SK-N-SH (cell line): Measurements from ENCODE around the gene BCR. TPM values are rescaled to one million over a fixed set of nuclear protein-coding genes. Genes with fewer than 3 reads are reported as not detected.

Source experiments
- CTCF ChIA-PET: fragments of 300-600, 350-600 bp; formaldehyde crosslinking; extraction: SDS; loops from one replicate; lab custom pipeline; 2021; lab: Yijun Ruan, JAX
- POLR2A ChIA-PET: fragments of 350-600 bp; sonication (Branson Sonifier 250); formaldehyde crosslinking; extraction: SDS; loops from one replicate; lab custom pipeline; 2020; ENCODE audit warnings: antibody characterized with exemption, inconsistent platforms; lab: Yijun Ruan, JAX
- DNase-seq: peaks from one replicate; pipeline ENCODE4 v3.0.0; 2012
- H2AFZ ChIP-seq: fragments of 200-600 bp; sonication (generic); 2 replicates; pipeline ENCODE4 v1.8.1; 2016; ENCODE audit warnings: antibody characterized with exemption, mild to moderate bottlenecking, low read depth
- H3F3A ChIP-seq: fragments of 200-600 bp; sonication (generic); replicated peaks from 2 replicates; pipeline ENCODE3; 2016; ENCODE audit warnings: antibody characterized with exemption, mild to moderate bottlenecking; ENCODE audit not compliant: insufficient read depth
- H3K27ac ChIP-seq, 2 experiments: fragments of 200-500 bp in 1 of 2; fragments of 200-600 bp in 1 of 2; sonication (Bioruptor generic) in 1 of 2; sonication (generic), shearing (Covaris generic) in 1 of 2; 2 replicates each; pipeline versions ENCODE4 v1.5.1 to v1.6.1; 2014 to 2016; ENCODE audit warnings: low read depth in 2 of 2, inconsistent platforms in 1 of 2, low read length in 1 of 2, mild to moderate bottlenecking in 1 of 2, mixed read lengths in 1 of 2
- H3K27me3 ChIP-seq: fragments of 200-600 bp; sonication (generic), shearing (Covaris generic); 2 replicates; pipeline ENCODE4 v1.6.1; 2016; ENCODE audit warnings: mixed run types; ENCODE audit not compliant: insufficient read depth
- H3K36me3 ChIP-seq, 2 experiments: fragments of 200-500 bp in 1 of 2; fragments of 200-600 bp in 1 of 2; sonication (Bioruptor generic) in 1 of 2; sonication (generic) in 1 of 2; replicated peaks in 1 of 2; 2 replicates each; pipeline versions ENCODE3 to v1.5.1; 2014 to 2016; ENCODE audit warnings: low read length in 1 of 2, mild to moderate bottlenecking in 1 of 2; ENCODE audit not compliant: insufficient read depth in 2 of 2, control insufficient read depth in 1 of 2
- H3K4me1 ChIP-seq, 2 experiments: fragments of 200-500 bp in 1 of 2; fragments of 200-600 bp in 1 of 2; sonication (Bioruptor generic) in 1 of 2; sonication (generic), shearing (Covaris generic) in 1 of 2; 2 replicates each; pipeline versions ENCODE4 v1.5.1 to v1.6.1; 2014 to 2016; ENCODE audit warnings: low read depth in 1 of 2, low read length in 1 of 2, mixed run types in 1 of 2; ENCODE audit not compliant: insufficient read depth in 2 of 2, control insufficient read depth in 1 of 2
- H3K4me2 ChIP-seq: fragments of 200-600 bp; sonication (generic), shearing (Covaris generic); 2 replicates; pipeline ENCODE4 v1.6.1; 2017; ENCODE audit warnings: mixed run types
- H3K4me3 ChIP-seq, 2 experiments: fragments of 200-500 bp in 1 of 2; fragments of 200-600 bp in 1 of 2; sonication (Bioruptor generic) in 1 of 2; sonication (generic), shearing (Covaris generic) in 1 of 2; 2 replicates each; pipeline versions ENCODE4 v1.5.1 to v1.8.1; 2014 to 2016; ENCODE audit warnings: low read depth in 2 of 2, inconsistent platforms in 1 of 2, low read length in 1 of 2, mild to moderate bottlenecking in 1 of 2, mixed read lengths in 1 of 2, moderate library complexity in 1 of 2
- H3K79me2 ChIP-seq: fragments of 200-600 bp; sonication (generic); 2 replicates; pipeline ENCODE4 v1.8.1; 2017; ENCODE audit warnings: mild to moderate bottlenecking; ENCODE audit not compliant: insufficient read depth
- H3K9ac ChIP-seq: fragments of 200-600 bp; sonication (generic); 2 replicates; pipeline ENCODE4 v1.6.1; 2017; ENCODE audit warnings: mixed run types
- H3K9me2 ChIP-seq: fragments of 200-600 bp; sonication (generic); 2 replicates; pipeline ENCODE4 v1.6.1; 2017; ENCODE audit warnings: mixed run types
- H3K9me3 ChIP-seq: fragments of 200-600 bp; sonication (generic); 2 replicates; pipeline ENCODE4 v1.6.1; 2017; ENCODE audit warnings: mixed run types, mild to moderate bottlenecking, moderate library complexity
- H4K20me1 ChIP-seq: fragments of 200-600 bp; sonication (generic); 2 replicates; pipeline ENCODE4 v1.6.1; 2017; ENCODE audit warnings: mild to moderate bottlenecking, mixed run types; ENCODE audit not compliant: insufficient read depth
- EP300 ChIP-seq, 2 experiments: IDR thresholded peaks; 2 replicates each; pipeline versions ENCODE4 v1.4.0 to v1.6.1; 2012; ENCODE audit warnings: borderline replicate concordance in 1 of 2, low read depth in 1 of 2, low read length in 1 of 2
- GABPA ChIP-seq: IDR thresholded peaks from 2 replicates; pipeline ENCODE4 v1.4.0; 2012; ENCODE audit warnings: low read depth, mild to moderate bottlenecking
- JUND ChIP-seq: IDR thresholded peaks from 2 replicates; pipeline ENCODE4 v1.4.0; 2012
- NRF1 ChIP-seq: IDR thresholded peaks from 2 replicates; pipeline ENCODE4 v1.6.1; 2012; ENCODE audit warnings: low read depth, mild to moderate bottlenecking, low read length
- RAD21 ChIP-seq: IDR thresholded peaks from 2 replicates; pipeline ENCODE4 v1.6.1; 2012; ENCODE audit warnings: mild to moderate bottlenecking, low read length
- SIN3A ChIP-seq: IDR thresholded peaks from 2 replicates; pipeline ENCODE4 v1.6.1; 2012; ENCODE audit warnings: low read depth, mild to moderate bottlenecking, low read length, moderate library complexity, borderline replicate concordance
- TAF1 ChIP-seq: IDR thresholded peaks from 2 replicates; pipeline ENCODE4 v1.6.1; 2012; ENCODE audit warnings: low read depth, mild to moderate bottlenecking, low read length, moderate library complexity, borderline replicate concordance
- WGBS: methylation state at CpG from one replicate; pipeline ENCODE4 v1.1.6; 2017; ENCODE audit warnings: low lambda C conversion rate; 5-methylcytosine and 5-hydroxymethylcytosine counted together
- polyA plus RNA-seq, 3 experiments: library from polyadenylated mRNA; depleted of rRNA; stranded (reverse); fragments of >200 nt; gene quantifications; 2 replicates each; pipeline ENCODE4 v1.2.3, GENCODE V29; 2012
- TF ChIP-seq, protein P1 (sequence below): fragments of 150-350 bp; IDR thresholded peaks from 2 replicates; pipeline ENCODE4 v1.6.1; 2016; ENCODE audit warnings: mild to moderate bottlenecking, low read depth, low read length
- TF ChIP-seq, protein P2 (sequence below): IDR thresholded peaks from 2 replicates; pipeline ENCODE4 v1.4.0; 2012; ENCODE audit warnings: low read depth, borderline replicate concordance

The BCR gene
- polyA plus RNA-seq, 1 of the 3 experiments (the other 2 are of a cell fraction): 50.9 TPM

DNA sequence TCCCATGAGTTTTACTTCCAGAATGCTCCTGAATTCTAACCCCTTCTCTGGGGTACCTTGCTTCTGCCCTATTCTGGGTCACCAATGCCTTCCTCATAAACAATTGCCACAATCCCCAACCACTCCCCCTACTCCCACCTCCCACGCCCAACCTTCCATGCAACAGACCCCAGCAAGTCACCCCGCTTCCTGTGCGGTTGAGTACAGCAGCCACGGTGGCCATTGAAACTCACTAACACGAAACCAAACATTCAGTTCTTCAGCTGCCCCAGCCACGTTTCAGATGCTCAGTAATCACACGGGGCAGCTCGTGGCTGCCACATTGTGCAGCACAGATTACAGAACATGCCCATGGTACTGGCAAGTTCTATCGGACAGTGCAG is 3.7 kb upstream of the BCR start:
- DNase-seq: no peak

DNA sequence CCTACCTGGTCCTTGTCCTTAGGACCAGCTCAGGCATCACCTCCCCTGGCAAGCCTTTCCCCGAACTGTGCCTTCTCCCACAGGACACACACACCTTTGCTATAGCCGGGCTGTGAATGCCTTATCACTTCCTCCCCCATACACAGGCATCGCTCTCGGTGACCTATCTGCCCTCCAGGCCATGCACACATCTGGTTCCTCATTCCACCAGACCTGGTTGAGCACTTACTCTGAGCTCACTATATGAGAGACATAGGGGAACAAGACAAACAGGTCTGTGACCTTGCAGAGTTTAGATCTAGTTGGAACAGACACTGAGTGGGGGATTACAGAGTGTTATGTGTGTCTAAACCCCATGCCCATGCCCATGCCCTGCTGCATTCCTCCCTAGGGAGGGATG is 3.1 kb upstream of the BCR start:
- peaks cover 4% of the 10 kb centered on the region for H3F3A ChIP-seq
- no peaks in the 10 kb centered on the region for H3K36me3 ChIP-seq
- peaks cover 9% of the 10 kb centered on the region for H4K20me1 ChIP-seq
- TF ChIP-seq RAD21 (no peak), SIN3A (no peak), EP300 (IDR thresholded peaks at IDR 0.05; ENCODE audit: borderline replicate concordance in 1 of 2, low read depth in 1 of 2, low read length in 1 of 2) (no peak), TAF1 (no peak), JUND (no peak), GABPA (no peak), NRF1 (no peak)
- TF ChIP-seq, protein P1, sequence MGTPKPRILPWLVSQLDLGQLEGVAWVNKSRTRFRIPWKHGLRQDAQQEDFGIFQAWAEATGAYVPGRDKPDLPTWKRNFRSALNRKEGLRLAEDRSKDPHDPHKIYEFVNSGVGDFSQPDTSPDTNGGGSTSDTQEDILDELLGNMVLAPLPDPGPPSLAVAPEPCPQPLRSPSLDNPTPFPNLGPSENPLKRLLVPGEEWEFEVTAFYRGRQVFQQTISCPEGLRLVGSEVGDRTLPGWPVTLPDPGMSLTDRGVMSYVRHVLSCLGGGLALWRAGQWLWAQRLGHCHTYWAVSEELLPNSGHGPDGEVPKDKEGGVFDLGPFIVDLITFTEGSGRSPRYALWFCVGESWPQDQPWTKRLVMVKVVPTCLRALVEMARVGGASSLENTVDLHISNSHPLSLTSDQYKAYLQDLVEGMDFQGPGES: no peak
- H3K79me2 ChIP-seq: peaks cover 11% of the 10 kb centered on the region
- peaks cover 7 to 26% of the 10 kb centered on the region in 2 experiments; a peak in 3 of 4 replicates for H3K4me1 ChIP-seq
- H3K4me2 ChIP-seq: no peak overlapping the region
- H3K4me3 ChIP-seq: no peak overlapping the region
- H3K9me2 ChIP-seq: no peaks in the 10 kb centered on the region
- H3K27ac ChIP-seq: no peak overlapping the region
- POLR2A ChIA-PET: no interaction called here
- H3K9me3 ChIP-seq: no peaks in the 10 kb centered on the region
- H2AFZ ChIP-seq: no peak overlapping the region
- 85% methylated on average over 4 of the region's 4 CpGs for WGBS
- DNase-seq: no peak
- H3K9ac ChIP-seq: no peak overlapping the region
- no peaks in the 10 kb centered on the region for H3K27me3 ChIP-seq
- CTCF ChIA-PET: interaction anchor here (1.1 to 21.1 kb wide), 8 partner anchors 8 to 203 kb away, joined by 3 to 587 read pairs (median 6); partner anchors contain the start of gene RSPH14

More for the DNA sequence above, 3.7 kb upstream of the BCR start:
- H2AFZ ChIP-seq: no peak overlapping the region
- H3K27ac ChIP-seq: no peak overlapping the region
- no peaks in the 10 kb centered on the region for H3K9me2 ChIP-seq
- TF ChIP-seq, protein P2, sequence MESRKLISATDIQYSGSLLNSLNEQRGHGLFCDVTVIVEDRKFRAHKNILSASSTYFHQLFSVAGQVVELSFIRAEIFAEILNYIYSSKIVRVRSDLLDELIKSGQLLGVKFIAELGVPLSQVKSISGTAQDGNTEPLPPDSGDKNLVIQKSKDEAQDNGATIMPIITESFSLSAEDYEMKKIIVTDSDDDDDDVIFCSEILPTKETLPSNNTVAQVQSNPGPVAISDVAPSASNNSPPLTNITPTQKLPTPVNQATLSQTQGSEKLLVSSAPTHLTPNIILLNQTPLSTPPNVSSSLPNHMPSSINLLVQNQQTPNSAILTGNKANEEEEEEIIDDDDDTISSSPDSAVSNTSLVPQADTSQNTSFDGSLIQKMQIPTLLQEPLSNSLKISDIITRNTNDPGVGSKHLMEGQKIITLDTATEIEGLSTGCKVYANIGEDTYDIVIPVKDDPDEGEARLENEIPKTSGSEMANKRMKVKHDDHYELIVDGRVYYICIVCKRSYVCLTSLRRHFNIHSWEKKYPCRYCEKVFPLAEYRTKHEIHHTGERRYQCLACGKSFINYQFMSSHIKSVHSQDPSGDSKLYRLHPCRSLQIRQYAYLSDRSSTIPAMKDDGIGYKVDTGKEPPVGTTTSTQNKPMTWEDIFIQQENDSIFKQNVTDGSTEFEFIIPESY: no peak
- TF ChIP-seq GABPA (no peak), NRF1 (no peak)
- no peaks in the 10 kb centered on the region for H3K9me3 ChIP-seq
- no peak overlapping the region for H3K4me2 ChIP-seq
- POLR2A ChIA-PET: no interaction called here
- H3K4me3 ChIP-seq: no peak overlapping the region
- no peaks in the 10 kb centered on the region for H3K36me3 ChIP-seq
- peaks cover 4% of the 10 kb centered on the region for H3F3A ChIP-seq
- H3K9ac ChIP-seq: no peak overlapping the region
- CTCF ChIA-PET: interaction anchor here (0.8 to 21.1 kb wide), 5 partner anchors 53 to 203 kb away, joined by 3 to 587 read pairs (median 5); no protein-coding TSS in a partner anchor
- H4K20me1 ChIP-seq: peaks cover 3% of the 10 kb centered on the region; the same call in 1 of the 2 replicates
- no peaks in the 10 kb centered on the region for H3K27me3 ChIP-seq
- WGBS: 63% methylated on average over 9 of the region's 9 CpGs
- H3K79me2 ChIP-seq: peaks cover 5% of the 10 kb centered on the region
- H3K4me1 ChIP-seq: peaks cover 2 to 20% of the 10 kb centered on the region in 2 experiments; a peak in 2 of 4 replicates
